HEK293T (cell line): ENCODE data around the gene TXLNB.

Source experiments
- ARNT ChIP-seq: fragments of 450-650 bp; IDR thresholded peaks from 2 replicates; pipeline ENCODE4 v1.6.1; 2017; ENCODE audit warnings: mild to moderate bottlenecking
- ELF4 ChIP-seq: fragments of 450-650 bp; IDR thresholded peaks from 2 replicates; pipeline ENCODE4 v1.6.1; 2017; ENCODE audit warnings: antibody characterized with exemption
- FOXA1 ChIP-seq: fragments of 450-650 bp; IDR thresholded peaks from 2 replicates; pipeline ENCODE4 v1.6.1; 2016; ENCODE audit warnings: mild to moderate bottlenecking
- FOXK2 ChIP-seq: fragments of 450-650 bp; IDR thresholded peaks from 2 replicates; pipeline ENCODE4 v1.6.1; 2016; ENCODE audit warnings: mild to moderate bottlenecking
- FOXM1 ChIP-seq: fragments of 450-650 bp; IDR thresholded peaks from 2 replicates; pipeline ENCODE4 v1.6.1; 2017; ENCODE audit warnings: mild to moderate bottlenecking, borderline replicate concordance
- HDGF ChIP-seq: fragments of 450-650 bp; IDR thresholded peaks from 2 replicates; pipeline ENCODE4 v1.6.1; 2017; ENCODE audit warnings: antibody characterized with exemption, borderline replicate concordance
- NFRKB ChIP-seq: fragments of 450-650 bp; IDR thresholded peaks from 2 replicates; pipeline ENCODE4 v1.6.1; 2016; ENCODE audit warnings: mild to moderate bottlenecking, moderate library complexity
- PKNOX1 ChIP-seq: fragments of 450-650 bp; IDR thresholded peaks from 2 replicates; pipeline ENCODE4 v1.6.1; 2016
- SP1 ChIP-seq: fragments of 450-650 bp; IDR thresholded peaks from 2 replicates; pipeline ENCODE4 v1.6.1; 2017
- TARDBP ChIP-seq: fragments of 450-650 bp; IDR thresholded peaks from 2 replicates; pipeline ENCODE4 v1.6.1; 2016
- ZNF384 ChIP-seq: fragments of 450-650 bp; IDR thresholded peaks from 2 replicates; pipeline ENCODE4 v1.6.1; 2016

- TF ChIP-seq SP1 (no peak), FOXA1 (no peak), TARDBP (no peak), ELF4 (no peak), FOXM1 (no peak), NFRKB (no peak), FOXK2 (no peak), HDGF (no peak), PKNOX1 (no peak), ARNT (no peak), ZNF384 (no peak)
Measured at GRCh38 chr6:139277161-139277560, 14.6 kb downstream of the TXLNB start.
